Measurements from ENCODE around the gene PIGZ. TPM values are rescaled to one million over a fixed set of nuclear protein-coding genes. Genes with fewer than 3 reads are reported as not detected.
A peak's percentile ranks its signal among the peaks of the same experiment; 100 is the strongest.
"Not testable (repeated sequence)": the region's sequence is repeated elsewhere in the genome, so short reads cannot be mapped to it uniquely, and the experiment has no call there.

Gene PIGZ
- total RNA-seq, 1 experiment from 2014 or later, result 0.50 TPM

DNA sequence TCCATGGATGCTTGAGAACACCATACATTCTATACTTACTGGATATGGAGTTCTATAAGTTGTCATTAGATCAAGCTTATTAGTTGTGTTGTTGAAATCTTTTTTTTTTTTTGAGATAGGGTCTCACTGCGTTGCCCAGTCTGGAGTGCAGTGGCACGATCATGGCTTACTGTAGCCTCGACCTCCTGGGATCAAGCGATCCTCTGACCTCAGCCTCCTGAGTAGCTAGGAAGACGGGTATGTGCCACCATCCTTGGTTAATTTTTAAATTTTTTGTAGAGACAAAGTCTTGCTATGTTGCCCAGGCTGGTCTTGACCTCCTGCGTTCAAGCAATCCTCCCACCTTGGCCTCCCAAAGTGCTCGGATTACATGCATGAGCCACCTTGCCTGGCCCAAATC lies 13.8 kb downstream of the PIGZ start:
- DNase-seq (ENCODE audit: extremely low read depth, low read depth), result no peak

DNA sequence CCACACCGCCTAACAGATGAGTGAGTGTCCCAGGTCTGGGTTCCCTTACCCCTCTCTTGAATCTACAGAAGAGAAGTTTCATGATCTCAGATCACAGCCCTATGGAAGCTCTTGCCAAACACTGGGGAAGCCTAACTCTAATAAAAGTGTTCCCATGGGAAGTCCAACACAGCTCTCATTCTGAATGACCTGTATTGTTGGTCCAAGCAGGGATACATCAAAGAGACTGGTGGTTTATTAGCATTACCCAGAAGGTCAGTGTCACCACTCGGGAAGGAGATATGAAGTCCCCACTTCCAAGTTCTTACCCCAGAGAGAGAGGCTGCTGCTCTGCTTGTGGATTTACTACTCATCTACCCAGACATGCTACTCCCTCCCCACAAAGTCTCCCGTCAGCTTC lies 17.3 kb downstream of the PIGZ start:
- DNase-seq (ENCODE audit: extremely low read depth, low read depth), result no peak

DNA sequence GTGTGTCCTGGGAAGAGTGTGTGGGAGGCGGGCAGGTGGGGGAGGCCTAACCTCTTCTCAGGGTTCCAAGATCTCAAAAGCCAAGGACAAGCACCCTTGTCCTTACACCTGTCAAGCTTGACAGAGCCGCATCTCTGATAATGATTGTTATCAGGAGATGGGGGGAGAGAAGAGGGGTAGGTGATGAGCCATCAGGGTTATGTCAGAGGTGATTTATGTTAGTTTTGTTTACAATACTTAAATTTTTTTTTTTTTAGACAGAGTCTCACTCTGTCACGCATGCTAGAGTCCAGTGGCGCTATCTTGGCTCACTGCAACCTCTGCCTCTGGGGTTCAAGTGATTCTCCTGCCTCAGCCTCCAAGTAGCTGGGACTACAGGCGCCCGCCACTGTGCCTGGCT lies 18.9 kb downstream of the PIGZ start:
- DNase-seq (ENCODE audit: extremely low read depth, low read depth), result no peak

DNA sequence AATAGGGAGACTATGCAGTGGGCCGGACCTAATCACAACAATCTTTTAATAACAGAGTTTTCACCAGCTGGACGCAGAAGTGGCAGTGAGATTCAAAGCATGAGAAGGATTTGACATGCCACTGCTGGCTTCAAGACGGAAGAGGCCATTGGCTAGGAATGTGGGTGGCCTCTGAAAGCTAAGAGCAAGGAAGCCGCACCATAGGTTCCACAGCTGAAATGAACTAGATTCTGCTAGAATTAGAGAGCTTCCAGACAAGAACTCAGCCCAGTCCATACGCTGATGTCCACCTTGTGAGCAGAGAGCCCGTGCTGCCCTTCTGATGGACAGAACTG lies 19.4 kb downstream of the PIGZ start:
- DNase-seq (ENCODE audit: extremely low read depth, low read depth), result no peak

DNA sequence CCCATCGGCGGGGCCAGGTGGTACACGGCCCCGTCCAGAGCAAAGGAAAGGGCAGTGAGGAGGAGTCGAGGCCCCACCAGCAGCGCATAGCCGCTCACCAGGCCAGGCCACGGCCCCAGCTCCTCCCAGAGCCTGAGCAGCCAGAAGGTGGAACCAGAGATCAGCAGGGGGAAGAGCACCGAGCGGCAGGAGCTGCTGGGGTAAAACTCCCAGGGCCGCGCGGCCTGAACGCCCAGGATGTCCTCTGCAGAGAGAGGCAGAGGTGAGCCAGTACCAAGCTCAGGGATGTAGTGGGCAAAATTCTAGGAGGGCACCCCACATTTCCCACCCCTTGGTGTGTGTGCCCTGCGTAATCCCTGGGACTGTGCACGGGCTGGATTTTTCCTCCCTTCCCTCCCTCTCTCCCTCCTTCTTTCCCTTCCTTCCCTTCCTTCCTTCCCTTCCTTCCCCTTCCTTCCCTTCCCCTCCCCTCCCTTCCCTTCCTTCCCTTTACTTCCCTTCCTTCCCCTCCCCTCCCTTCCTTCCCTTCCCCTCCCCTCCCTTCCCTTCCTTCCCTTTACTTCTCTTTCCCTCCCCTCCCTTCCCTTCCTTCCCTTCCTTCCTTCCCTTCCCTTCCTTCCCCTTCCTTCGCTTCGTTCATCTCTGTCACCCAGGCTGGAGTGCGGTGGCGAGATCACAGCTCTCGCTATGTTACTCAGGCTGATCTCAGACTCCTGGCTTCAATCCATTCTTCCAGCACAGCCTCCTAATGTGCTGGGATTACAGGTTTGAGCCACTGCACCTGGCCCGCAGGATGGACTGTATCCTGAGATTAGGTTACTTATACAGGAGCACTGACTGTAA lies 20.0 kb downstream of the PIGZ start:
- no peak for DNase-seq (ENCODE audit: extremely low read depth, low read depth)

DNA sequence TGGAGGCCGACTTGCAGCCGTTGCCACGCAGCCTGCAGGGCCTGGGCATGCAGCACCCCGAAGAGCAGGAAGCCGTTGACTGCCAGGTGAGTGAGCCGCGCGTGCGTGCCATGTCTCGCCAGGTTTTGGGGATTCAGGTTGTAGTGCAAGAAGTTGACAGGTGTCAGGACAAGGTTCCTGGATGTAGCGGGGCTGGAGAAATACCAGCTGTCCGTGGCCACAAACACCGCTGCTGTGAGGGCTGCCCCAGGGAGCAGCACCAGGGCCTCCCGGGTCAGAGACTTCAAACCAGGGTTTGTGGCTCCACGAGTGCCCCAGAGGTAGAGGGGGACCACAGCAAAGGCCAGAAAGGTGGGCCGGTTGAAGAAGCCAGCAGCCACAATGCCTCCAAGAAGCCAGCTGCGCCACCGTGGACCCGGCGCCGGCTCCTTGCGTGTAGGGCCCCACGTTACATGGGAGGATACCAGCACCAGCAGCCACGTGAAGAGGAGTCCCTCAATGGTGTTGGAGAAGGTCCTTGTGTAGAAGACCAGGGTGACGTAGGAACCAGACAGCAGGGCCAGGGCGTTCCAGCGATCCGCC lies 20.7 kb downstream of the PIGZ start:
- DNase-seq (ENCODE audit: extremely low read depth, low read depth), result no peak

DNA sequence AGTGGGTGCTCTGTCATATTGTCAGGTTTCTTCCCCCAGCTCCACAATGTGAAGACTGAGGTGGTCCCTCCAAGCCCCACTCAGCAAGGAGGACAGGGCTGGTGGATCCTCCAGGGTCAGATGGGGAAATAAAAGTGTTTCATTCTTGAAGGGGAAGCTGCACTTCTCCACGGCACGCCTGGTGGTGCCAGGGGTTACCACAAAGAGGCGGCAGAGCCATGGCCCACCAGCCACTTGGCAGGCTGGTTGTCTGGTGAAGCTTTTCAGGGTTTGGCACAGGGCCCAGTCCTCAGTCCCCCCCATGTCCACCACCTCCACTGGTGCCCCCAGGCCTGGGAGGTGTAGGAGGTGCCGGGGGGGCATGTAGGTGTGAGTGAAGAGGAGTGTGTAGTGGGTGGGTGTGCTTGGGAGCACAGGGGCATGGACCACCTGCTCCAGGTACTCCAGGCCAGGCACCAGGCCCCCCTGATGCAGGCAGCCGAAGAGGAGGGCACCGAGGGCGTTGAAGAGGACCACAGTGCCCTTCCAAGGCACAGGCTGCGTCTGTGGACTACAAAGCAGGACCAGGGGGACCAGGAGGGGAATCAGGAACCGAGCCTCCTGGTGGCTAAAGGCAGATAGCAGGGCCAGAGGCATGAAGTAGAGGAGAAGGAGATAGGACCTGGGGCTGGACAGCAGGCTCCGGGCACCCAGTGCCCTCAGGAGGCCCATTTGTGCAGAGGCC lies 21.3 kb downstream of the PIGZ start:
- DNase-seq (ENCODE audit: extremely low read depth, low read depth), result no peak

DNA sequence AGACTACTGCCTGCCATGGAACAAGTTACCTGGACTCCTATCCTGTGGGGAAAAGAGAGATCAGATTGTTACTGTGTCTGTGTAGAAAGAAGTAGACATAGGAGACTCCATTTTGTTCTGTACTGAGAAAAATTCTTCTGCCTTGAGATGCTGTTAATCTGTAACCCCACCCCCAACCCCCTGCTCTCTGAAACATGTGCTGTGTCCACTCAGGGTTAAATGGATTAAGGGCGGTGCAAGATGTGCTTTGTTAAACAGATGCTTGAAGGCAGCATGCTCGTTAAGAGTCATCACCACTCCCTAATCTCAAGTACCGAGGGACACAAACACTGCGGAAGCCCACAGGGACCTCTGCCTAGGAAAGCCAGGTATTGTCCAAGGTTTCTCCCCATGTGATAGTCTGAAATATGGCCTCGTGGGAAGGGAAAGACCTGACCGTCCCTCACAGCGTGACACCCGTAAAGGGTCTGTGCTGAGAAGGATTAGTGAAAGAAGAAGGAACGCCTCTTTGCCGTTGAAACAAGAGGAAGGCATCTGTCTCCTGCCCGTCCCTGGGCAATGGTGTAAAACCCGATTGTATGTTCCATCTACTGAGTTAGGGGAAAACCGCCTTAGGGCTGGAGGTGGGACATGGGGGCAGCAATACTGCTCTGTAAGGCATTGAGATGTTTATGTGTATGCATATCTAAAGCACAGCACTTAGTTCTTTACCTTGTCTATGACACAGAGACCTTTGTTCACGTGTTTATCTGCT lies 24.4 kb downstream of the PIGZ start:
- DNase-seq (ENCODE audit: extremely low read depth, low read depth), result not testable (repeated sequence)

DNA sequence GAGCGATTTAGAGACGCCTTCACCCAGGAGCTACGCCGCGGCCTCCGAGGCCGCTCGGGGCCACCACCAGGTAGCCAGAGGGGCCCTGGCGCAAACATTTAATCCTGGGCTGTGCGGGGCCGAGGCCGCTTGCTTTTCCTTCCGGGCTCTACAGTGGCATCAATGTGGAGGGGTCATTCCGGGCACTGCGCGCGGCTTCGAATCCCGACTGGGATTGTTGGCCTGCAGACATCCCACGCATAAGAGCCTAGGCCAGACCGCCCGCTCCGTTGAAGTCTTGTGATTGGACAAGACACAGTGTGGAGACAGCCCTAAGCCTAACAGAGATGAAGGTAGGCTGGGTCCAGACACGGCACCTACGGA lies 25.7 kb downstream of the PIGZ start:
- DNase-seq (ENCODE audit: extremely low read depth, low read depth), result no peak

DNA sequence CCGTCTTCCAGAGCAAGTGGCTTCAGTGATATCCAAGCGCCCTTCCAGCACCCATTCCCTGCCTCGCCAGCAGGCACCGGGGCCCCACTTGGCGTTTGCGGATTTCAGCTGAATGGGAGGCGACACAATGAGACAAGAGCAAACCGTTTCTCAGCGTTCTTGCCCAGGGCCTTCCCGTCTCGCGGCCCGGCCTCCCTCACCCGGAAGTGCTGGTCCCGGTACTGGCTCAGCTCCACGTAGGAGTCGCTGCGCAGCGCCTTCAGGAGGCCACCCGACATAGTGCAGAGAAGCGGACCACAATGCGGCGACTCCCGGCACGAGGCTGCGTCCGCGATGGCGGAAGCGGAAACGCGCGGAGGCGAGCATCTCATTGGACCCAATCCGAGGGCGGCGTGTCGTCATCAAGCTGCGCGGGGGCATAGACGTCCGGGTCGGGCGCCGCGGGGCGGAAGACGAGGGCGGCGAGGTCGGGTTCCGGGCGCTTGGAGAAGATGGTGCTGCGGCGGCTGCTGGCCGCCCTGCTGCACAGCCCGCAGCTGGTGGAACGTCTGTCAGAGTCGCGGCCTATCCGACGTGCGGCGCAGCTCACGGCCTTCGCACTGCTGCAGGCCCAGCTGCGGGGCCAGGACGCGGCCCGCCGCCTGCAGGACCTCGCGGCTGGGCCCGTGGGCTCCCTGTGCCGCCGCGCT lies 26.3 kb downstream of the PIGZ start, which contains the start of gene NCBP2:
Gene NCBP2, minus strand, starts transcription at position 303 of the 689 bp plus-strand sequence. Its CDS starts 25 bp downstream, at position 278.
- peak; percentile 94 for DNase-seq (ENCODE audit: extremely low read depth, low read depth)

DNA sequence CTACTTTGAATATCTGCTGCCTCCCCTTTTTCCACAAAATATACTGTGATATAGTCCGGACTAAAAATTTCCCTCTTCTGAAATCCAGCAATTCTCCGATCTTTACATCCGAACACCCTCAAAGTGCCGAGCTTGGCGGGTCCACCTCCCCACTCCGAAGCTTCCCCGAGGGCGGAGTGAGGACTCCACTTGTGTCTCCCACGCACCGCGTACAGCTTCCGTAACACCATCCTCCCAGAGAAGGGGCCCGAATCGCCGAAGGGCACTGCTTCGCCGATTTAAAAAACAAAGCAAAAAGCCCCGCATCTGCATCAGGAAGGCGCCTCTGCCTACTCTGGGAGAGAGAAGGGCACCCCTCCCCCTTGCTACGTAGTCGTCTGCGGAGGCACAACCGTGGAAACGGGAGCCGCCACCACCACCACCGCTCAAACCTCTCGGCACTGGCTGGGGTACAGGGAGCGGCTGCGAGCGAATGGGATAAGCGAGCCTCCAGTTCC lies 26.9 kb downstream of the PIGZ start:
- DNase-seq (ENCODE audit: extremely low read depth, low read depth), result peak; percentile 26

DNA sequence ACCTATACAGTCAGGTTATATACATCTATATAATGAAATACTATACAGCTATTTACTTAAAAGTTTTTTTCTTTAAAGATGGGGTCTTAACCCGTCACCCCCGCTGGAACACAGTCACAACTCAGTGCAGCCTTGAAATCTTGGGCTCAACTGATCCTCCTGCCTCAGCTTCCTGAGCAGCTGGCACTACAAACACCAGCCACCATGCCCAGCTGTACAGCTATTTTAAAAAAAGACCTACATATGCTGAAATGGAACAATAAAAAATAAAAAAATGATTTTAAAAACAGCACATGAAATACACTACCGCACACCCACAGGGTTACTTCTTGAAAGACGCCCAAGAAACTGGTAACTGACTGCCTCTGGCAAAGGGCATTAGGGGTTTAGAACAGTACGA lies 30.1 kb downstream of the PIGZ start:
- DNase-seq (ENCODE audit: extremely low read depth, low read depth), result no peak

DNA sequence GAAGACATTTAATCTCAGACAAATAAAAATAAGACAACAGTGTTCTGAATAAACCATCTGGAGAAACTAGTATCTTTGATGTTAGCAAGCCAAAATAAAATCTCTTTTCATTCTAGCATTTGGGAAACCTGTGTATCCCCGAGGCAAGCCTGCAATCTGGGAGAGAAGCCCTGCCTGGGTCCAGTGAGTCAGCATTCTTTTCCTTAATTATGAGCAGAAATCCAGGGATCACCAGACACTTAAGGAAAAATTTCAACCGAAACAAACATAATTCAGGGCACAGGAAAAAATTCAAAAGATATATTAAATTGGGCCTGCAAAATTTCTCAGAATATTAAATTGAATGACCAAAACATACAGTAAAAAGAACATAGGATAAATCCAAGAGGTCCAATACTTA lies 30.5 kb downstream of the PIGZ start:
- DNase-seq (ENCODE audit: extremely low read depth, low read depth), result no peak

DNA sequence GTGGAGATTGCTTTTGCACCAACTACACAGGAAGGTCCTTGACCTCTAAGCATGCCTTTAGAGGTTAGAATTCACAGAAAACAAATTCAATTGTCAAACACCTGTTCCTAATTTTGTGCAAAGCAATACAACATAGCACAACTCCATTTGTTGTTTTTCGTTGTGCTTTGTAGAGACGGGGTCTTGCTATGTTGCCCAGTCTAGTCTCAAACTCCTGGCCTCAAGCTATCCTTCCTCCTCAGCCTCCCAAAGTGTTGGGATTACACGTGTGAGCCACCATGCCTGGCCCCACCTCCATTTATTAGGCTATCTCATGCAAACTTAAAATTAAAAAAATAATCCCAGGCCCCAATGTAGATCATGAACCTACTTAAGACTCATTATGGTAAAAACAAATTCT lies 32.3 kb downstream of the PIGZ start:
- no peak for DNase-seq (ENCODE audit: extremely low read depth, low read depth)

DNA sequence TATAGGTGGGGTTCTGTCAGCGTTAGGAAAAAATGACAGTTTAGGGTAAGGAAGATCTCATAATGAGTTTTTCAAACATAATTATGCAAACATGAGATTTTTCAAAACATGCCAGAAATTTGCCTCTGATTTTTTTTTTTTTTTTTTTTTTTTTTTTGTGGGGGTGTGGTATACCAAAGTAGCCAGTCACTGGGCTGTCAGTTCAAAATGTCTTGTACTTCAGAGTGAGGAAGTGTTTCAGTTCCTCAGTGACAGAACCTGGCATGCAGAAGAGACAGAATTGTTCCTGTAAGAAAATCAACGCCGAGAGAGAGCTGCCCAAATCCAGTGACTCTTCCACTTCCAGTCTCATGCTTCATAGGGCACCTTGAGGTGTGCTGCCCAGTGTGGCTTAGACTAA lies 36.0 kb downstream of the PIGZ start:
- no peak for DNase-seq (ENCODE audit: extremely low read depth, low read depth)

DNA sequence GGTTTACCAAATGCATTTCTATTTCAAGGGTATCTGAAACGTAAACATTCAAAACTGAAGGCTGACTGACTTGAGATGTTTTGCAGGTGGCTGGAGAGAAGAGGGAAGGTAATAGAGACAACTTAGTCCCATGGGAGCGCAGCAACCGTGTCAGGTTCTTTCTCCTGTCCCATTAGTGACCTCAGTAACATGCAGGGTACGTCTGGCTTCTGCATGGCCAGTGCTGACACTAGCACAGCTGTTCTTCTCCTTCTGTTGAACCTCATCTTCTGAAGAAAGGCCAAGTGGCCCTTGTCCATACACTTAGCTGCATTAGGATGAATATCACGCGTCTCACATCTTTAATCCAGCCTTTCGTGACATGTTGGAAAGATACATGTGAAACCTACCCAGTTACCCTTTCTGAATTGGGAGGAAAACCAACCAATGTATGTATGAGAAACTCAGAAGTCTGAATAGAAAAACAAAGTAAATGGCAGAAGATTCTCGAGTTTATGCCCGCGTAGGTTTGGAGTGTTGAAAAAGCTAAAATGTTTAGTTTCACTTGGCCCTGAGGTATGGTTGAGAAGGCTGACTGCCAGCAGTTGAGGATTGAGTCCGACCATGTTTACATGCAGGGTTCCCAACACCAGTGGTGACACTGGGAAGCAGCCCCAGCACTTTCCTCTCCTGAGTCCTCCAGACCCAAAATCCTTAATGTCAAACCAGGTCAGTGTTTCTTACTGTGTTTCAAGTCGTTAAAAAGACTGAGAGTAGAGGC lies 36.6 kb downstream of the PIGZ start:
- DNase-seq (ENCODE audit: extremely low read depth, low read depth), result no peak

DNA sequence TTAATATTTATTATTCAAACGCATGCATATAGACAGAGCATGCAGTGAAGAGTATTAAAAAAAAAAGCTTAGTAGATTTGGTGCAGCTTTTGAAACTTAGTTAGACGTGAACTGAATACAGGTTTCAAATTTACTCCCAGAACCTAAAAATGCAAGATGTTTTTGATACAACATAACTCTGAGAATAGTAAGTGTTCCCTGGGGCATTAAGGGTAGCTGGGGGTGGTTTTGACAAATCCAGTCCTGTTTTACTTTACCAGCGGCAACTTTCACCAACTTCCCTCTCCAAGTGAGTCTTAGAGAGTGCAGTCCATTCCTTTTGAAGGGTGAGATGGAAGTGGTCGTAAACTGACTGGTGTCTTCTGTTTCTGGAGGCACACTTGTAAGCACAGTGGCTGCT lies 37.5 kb downstream of the PIGZ start:
- no peak for DNase-seq (ENCODE audit: extremely low read depth, low read depth)

DNA sequence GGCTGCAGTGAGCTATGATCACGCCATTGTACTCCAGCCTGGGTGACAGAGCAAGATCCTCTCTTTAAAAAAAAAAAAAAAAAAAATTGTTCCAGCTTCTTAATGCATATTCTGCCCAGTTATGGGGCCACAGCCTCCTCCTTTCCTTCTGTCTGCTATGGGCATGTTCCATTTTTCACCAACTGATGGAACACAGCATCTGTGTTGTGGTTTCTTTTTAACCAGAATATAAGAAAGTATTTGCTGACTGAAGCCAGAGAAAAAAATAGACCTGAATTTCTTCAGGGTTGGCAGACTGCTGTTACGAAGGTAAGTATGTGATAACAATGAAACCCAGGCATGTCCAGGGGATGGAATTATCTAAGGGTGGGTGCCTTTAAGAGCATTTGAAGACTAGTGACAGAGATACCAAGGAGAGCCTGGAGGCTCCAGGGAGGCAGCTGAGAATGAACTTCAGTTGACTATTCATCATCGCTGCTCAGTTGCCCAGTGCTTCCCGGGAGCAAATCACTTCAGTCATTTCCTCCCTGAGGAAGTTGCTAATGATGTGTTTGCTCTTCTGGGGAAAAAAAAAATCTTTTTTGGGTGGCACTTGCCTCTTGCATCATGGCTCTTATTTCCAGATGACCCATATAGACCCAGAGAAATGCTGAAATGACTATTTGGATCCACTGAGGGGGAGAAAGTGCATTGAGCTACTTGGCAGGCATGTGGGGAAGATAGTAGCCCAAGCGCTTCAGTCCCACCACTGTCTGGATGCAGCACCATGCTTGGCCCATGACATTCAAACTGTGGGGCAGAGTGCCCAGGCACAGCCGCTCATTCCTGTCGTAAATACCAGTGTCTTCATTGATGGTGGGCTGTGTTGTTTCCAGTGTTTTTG lies 40.8 kb downstream of the PIGZ start:
- no peak for DNase-seq (ENCODE audit: extremely low read depth, low read depth)

DNA sequence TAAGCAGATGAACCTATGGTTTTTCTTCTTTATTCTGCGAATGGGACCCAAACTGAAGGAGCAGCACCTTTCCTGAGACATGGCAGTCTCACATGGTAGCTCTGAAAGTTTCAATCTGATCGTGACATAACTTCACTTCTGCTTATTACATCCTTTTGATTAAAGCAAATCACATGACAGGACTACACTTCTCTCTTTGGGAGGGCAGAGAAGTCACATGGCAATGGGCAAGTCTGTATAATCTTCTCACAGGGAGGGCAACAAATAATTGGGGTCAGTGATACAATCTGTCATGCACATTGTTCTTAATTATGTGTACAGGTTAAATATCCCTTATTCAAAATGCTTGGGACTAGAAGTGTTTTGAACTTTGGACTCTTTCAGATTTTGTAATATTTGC lies 47.9 kb downstream of the PIGZ start:
- no peak for DNase-seq (ENCODE audit: extremely low read depth, low read depth)

Data from NCI-H460 (cell line).